ENCODE results near the gene ARRB1.

The ARRB1 gene

GRCh38 chr11:75350743-75351540, 519 bp downstream of the ARRB1 start:
- ChIA-PET POLR2A (interaction anchor here (0.9 to 1.5 kb wide), 2 partner anchors 10 to 13 kb away, joined by 4 to 6 read pairs; no protein-coding TSS in a partner anchor), CTCF (interaction anchor here (0.9 to 4.2 kb wide), 5 partner anchors 11 to 57 kb away, joined by 3 to 16 read pairs (median 5); no protein-coding TSS in a partner anchor)
- TF ChIP-seq, protein P1, sequence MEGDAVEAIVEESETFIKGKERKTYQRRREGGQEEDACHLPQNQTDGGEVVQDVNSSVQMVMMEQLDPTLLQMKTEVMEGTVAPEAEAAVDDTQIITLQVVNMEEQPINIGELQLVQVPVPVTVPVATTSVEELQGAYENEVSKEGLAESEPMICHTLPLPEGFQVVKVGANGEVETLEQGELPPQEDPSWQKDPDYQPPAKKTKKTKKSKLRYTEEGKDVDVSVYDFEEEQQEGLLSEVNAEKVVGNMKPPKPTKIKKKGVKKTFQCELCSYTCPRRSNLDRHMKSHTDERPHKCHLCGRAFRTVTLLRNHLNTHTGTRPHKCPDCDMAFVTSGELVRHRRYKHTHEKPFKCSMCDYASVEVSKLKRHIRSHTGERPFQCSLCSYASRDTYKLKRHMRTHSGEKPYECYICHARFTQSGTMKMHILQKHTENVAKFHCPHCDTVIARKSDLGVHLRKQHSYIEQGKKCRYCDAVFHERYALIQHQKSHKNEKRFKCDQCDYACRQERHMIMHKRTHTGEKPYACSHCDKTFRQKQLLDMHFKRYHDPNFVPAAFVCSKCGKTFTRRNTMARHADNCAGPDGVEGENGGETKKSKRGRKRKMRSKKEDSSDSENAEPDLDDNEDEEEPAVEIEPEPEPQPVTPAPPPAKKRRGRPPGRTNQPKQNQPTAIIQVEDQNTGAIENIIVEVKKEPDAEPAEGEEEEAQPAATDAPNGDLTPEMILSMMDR (IDR thresholded peaks at IDR 0.05; ENCODE audit: insufficient read depth, low read length, missing control alignments) = no peak
- peak overlapping the region; percentile 70 for H3K4me3 ChIP-seq (ENCODE audit: low read depth, low read length)
- DNase-seq (ENCODE audit: low read depth, low spot score) = no peak

- H3K4me3 ChIP-seq (ENCODE audit: low read depth, low read length) = peak overlapping the region; percentile 70
- CTCF ChIA-PET = interaction anchor here (0.9 to 4.2 kb wide), 6 partner anchors 10 to 70 kb away, joined by 3 to 16 read pairs (median 5); no protein-coding TSS in a partner anchor
- POLR2A ChIA-PET = interaction anchor here (0.9 to 1.5 kb wide), 2 partner anchors 10 to 12 kb away, joined by 4 to 6 read pairs; no protein-coding TSS in a partner anchor
- DNase-seq (ENCODE audit: low read depth, low spot score) = no peak
- TF ChIP-seq, protein P1 (IDR thresholded peaks at IDR 0.05; ENCODE audit: insufficient read depth, low read length, missing control alignments) = no peak
These were observed 1.2 kb downstream of the ARRB1 start for GRCh38 chr11:75350122-75350742.

DNA sequence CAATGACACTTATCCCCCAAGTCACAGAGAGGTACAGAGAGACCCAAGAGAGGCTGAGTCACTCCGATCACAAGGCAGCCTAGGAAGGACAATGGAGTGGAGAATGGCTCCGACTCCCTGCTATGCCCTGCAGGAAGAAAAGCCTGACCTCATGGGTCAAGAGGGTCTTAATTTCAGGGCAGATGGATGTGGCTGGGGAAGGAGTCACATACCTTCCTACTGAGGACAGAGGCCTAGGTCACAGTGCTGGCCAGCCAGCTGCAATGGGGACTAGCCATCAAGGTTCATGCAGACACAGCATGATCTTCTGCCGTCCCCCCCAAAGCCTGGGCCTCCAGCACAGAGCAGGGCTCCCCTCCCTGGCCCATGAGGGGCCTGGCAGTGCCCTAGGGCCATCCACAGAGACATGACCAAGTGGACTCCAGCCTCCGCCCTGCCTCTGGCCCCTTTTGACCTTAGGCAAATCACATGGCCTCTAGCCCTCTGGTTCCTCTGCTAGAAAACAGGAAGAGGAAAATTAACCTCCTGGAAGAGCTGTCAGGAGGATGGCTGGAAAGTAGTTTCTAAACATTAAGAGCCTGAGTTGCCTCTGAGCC, 1.8 kb downstream of the ARRB1 start:
- H3K4me3 ChIP-seq (ENCODE audit: low read depth, low read length) = no peak overlapping the region
- ChIA-PET CTCF (interaction anchor here (1.2 to 4.2 kb wide), 4 partner anchors 9 to 69 kb away, joined by 4 to 16 read pairs (median 8); no protein-coding TSS in a partner anchor), POLR2A (interaction anchor here (0.9 kb wide), 1 partner anchor 9 kb away, joined by 4 read pairs; no protein-coding TSS in a partner anchor)
- TF ChIP-seq, protein P1 (IDR thresholded peaks at IDR 0.05; ENCODE audit: insufficient read depth, low read length, missing control alignments) = no peak
- no peak for DNase-seq (ENCODE audit: low read depth, low spot score)

DNA sequence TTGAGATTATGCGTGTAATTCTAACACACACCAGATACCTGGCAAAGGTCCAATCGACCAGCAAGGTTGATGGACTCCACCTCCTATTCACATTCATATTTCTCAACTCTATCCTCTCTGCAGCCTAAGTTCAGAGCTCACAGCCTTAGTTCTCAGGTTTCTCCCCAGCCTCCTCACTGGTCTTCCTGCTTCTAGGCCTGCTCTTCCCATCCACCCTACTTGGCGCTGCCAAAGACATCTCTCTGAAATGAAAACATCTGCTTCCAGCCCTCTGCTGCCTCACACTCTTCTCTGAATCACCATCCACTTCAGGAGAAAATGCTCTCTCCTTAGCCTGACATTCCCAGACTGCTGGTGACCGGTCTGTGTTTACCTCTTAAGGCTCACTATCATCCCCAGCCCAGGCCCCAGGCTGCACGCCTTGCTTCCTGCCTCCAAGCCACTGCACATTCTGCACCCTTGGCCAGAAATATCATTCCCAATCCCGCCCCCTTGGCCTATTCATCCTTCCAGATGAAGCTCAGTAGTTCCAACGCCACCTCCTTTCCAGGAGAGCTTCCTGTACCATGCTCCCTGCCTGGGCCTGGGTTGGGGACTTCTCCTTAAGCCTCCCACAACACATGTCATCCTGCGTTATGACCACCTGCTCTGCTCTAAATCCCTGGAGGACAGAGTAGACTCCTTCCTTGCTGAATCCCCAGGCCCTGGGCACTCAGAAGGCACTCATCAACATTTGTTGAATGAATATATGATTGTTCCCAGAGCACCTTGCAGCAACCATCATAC, 3.5 kb downstream of the ARRB1 start:
- peak; percentile 86 for DNase-seq (ENCODE audit: low read depth, low spot score)
- TF ChIP-seq, protein P1 (IDR thresholded peaks at IDR 0.05; ENCODE audit: insufficient read depth, low read length, missing control alignments) = no peak
- ChIA-PET CTCF (interaction anchor here (0.9 to 4.2 kb wide), 5 partner anchors 8 to 36 kb away, joined by 3 to 16 read pairs (median 6); no protein-coding TSS in a partner anchor), POLR2A (interaction anchor here (1.0 to 1.3 kb wide), 3 partner anchors 8 to 22 kb away, joined by 3 to 8 read pairs (median 6); no protein-coding TSS in a partner anchor)
- no peak overlapping the region for H3K4me3 ChIP-seq (ENCODE audit: low read depth, low read length)

- ChIA-PET CTCF (interaction anchor here (1.1 to 2.0 kb wide), 4 partner anchors 12 to 38 kb away, joined by 4 to 9 read pairs (median 6); no protein-coding TSS in a partner anchor), POLR2A (interaction anchor here (1.3 kb wide), 1 partner anchor 9 kb away, joined by 3 read pairs; no protein-coding TSS in a partner anchor)
- no peak for DNase-seq (ENCODE audit: low read depth, low spot score)
- H3K4me3 ChIP-seq (ENCODE audit: low read depth, low read length) = no peak overlapping the region
- TF ChIP-seq, protein P1 (IDR thresholded peaks at IDR 0.05; ENCODE audit: insufficient read depth, low read length, missing control alignments) = no peak
These were observed 4.4 kb downstream of the ARRB1 start for GRCh38 chr11:75346912-75347647.
